Muscle of arm (tissue), 14 donors: ENCODE measurements around the gene FAM210B. TPM values are rescaled to one million over a fixed set of nuclear protein-coding genes. Genes with fewer than 3 reads are reported as not detected.
"Not testable (repeated sequence)": the region's sequence is repeated elsewhere in the genome, so short reads cannot be mapped to it uniquely, and the experiment has no call there.

Experiments used
- DNase-seq: peaks from one replicate; pipeline ENCODE4 v3.0.0-alpha.2; 2013
- long read RNA-seq, 11 donors: transcript quantifications; one replicate each; lab custom pipeline, GENCODE V29; 2026
- polyA plus RNA-seq, 12 donors: library from polyadenylated mRNA; unstranded; fragments of 120-200 nt; gene quantifications; one replicate each; pipeline ENCODE4 v1.2.1, GENCODE V29; 2013; ENCODE audit not compliant: insufficient read length in 12 of 12

FAM210B gene, protein sequence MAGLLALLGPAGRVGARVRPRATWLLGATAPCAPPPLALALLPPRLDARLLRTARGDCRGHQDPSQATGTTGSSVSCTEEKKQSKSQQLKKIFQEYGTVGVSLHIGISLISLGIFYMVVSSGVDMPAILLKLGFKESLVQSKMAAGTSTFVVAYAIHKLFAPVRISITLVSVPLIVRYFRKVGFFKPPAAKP
- polyA plus RNA-seq, result 100 to 1,000 TPM in 1 of 12 donors, 10 to 100 TPM in 11; 36.7 to 188 (median 44.9) TPM
- long read RNA-seq, donor 1, transcript FAM210B-201 (3 exons, 3,046 nt), result major isoform, 33 of 41 reads
- long read RNA-seq, donor 1, partial matches to known transcripts, result 7 of 41 reads
- long read RNA-seq, donor 1, other reads (novel, unspliced or antisense), result 0 of 41 reads
- long read RNA-seq, donor 2, transcript FAM210B-201 (3 exons, 3,046 nt), result major isoform, 29 of 49 reads
- long read RNA-seq, donor 2, transcript FAM210B-202 (2 exons, 614 nt), result minor isoform, 9 of 49 reads
- long read RNA-seq, donor 2, partial matches to known transcripts, result 11 of 49 reads
- long read RNA-seq, donor 2, other reads (novel, unspliced or antisense), result 0 of 49 reads
- long read RNA-seq, donor 3, transcript FAM210B-201 (3 exons, 3,046 nt), result major isoform, 10 of 10 reads
- long read RNA-seq, donor 3, partial matches to known transcripts, result 0 of 10 reads
- long read RNA-seq, donor 3, other reads (novel, unspliced or antisense), result 0 of 10 reads
- long read RNA-seq, donor 4, transcript FAM210B-201 (3 exons, 3,046 nt), result major isoform, 16 of 18 reads
- long read RNA-seq, donor 4, partial matches to known transcripts, result 0 of 18 reads
- long read RNA-seq, donor 4, other reads (novel, unspliced or antisense), result 0 of 18 reads
- long read RNA-seq, donor 5, transcript FAM210B-201 (3 exons, 3,046 nt), result major isoform, 22 of 25 reads
- long read RNA-seq, donor 5, partial matches to known transcripts, result 0 of 25 reads
- long read RNA-seq, donor 5, other reads (novel, unspliced or antisense), result 0 of 25 reads
- long read RNA-seq, donor 6, transcript FAM210B-202 (2 exons, 614 nt), result minor isoform, 5 of 32 reads
- long read RNA-seq, donor 6, transcript FAM210B-201 (3 exons, 3,046 nt), result major isoform, 27 of 32 reads
- long read RNA-seq, donor 6, partial matches to known transcripts, result 0 of 32 reads
- long read RNA-seq, donor 6, other reads (novel, unspliced or antisense), result 0 of 32 reads
- long read RNA-seq, donor 7, transcript FAM210B-201 (3 exons, 3,046 nt), result major isoform, 15 of 17 reads
- long read RNA-seq, donor 7, partial matches to known transcripts, result 0 of 17 reads
- long read RNA-seq, donor 7, other reads (novel, unspliced or antisense), result 0 of 17 reads
- long read RNA-seq, donor 8, transcript FAM210B-201 (3 exons, 3,046 nt), result major isoform, 26 of 40 reads
- long read RNA-seq, donor 8, transcript FAM210B-202 (2 exons, 614 nt), result minor isoform, 6 of 40 reads
- long read RNA-seq, donor 8, partial matches to known transcripts, result 8 of 40 reads
- long read RNA-seq, donor 8, other reads (novel, unspliced or antisense), result 0 of 40 reads
- long read RNA-seq, donor 9, transcript FAM210B-201 (3 exons, 3,046 nt), result major isoform, 18 of 20 reads
- long read RNA-seq, donor 9, partial matches to known transcripts, result 0 of 20 reads
- long read RNA-seq, donor 9, other reads (novel, unspliced or antisense), result 0 of 20 reads
- long read RNA-seq, donor 10, transcript FAM210B-201 (3 exons, 3,046 nt), result major isoform, 21 of 22 reads
- long read RNA-seq, donor 10, partial matches to known transcripts, result 0 of 22 reads
- long read RNA-seq, donor 10, other reads (novel, unspliced or antisense), result 0 of 22 reads
- long read RNA-seq, donor 11, transcript FAM210B-201 (3 exons, 3,046 nt), result major isoform, 39 of 54 reads
- long read RNA-seq, donor 11, transcript FAM210B-202 (2 exons, 614 nt), result minor isoform, 10 of 54 reads
- long read RNA-seq, donor 11, partial matches to known transcripts, result 5 of 54 reads
- long read RNA-seq, donor 11, other reads (novel, unspliced or antisense), result 0 of 54 reads

DNA sequence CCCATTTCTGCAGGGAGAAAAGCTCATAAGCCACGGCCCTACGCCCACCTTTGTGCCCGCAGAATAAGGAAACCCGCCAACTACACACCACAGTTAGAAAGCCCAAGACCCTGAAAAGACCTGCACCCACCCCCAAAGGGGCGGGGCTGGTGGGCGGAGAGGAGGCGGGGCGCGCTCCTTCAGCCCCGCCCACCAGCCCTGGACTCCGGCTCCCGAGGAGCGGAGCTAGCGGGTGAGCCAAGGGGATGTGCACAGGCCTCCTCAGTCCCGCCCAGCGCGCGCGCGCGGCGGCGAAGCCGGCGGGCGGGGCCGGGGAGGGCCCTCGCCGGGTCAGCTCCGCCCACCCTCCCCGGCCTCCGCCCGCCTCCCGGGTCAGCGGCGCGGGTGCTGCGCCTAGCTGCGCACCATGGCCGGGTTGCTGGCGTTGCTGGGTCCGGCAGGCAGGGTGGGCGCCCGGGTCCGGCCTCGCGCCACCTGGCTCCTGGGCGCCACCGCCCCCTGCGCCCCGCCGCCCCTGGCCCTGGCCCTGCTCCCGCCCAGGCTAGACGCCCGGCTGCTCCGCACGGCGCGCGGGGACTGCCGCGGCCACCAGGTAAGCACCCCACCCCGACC, at the start of gene FAM210B:
Gene FAM210B, plus strand, starts transcription at position 375 of the 612 bp plus-strand sequence. Its CDS starts 32 bp downstream, at position 407.
- DNase-seq, result peak; percentile 84

DNA sequence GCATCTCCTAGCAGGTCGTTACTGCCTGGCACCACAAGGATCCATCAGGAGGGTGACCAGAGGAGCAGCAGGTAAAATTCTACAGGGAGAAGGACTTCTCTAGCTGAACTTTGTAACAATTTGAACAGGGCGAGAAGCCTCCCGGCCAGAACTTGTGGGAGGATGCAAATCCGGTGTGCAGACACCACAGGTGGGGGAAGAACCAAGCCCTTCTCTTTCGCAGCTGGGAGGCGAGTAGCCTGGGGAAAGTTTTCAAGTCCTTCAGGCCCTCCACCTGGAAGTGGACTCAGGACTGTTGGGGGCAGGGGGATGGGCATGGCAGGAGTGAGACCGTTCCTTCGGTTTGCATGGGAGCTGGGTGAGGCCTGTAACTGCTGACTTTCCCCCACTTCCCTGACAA, 42.7 kb upstream of the FAM210B start:
- DNase-seq, result no peak

DNA sequence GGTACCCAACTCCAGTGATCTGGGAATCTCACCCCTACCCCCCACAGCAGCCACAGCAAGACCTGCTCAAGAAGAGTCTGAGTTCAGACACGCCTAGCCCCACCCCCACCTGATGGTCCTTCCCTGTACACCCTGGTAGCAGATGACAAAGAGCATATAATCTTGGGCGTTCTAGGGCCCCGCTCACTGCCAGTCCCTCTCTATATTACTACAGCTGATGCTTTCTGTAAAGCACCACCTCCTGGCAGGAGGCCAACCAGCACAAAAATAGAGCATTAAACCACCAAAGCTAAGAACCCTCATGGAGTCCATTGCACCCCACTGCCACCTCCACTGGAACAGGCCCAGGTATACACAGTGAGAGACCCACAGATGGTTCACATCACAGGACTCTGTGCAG, 42.3 kb upstream of the FAM210B start:
- no peak for DNase-seq

DNA sequence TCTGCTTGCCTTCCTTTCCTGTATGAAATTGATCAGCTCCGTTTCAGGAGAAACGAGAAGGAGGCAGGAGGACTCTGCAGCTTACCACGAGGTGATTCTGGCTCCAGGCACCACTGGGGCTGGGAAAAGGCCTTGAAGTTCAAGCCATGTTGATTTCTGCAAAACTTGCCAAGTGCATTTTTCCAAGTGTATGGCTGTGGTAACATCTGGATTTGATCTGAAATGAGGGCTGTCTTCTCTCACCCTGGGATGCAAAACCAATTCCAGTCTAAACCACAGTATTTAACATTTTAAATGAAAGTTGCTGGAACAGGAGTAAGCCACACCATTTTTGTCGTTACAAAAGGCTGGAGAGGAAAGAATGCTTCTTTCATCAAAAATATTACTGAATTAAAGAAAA, 36.1 kb upstream of the FAM210B start:
- peak; percentile 6 for DNase-seq

DNA sequence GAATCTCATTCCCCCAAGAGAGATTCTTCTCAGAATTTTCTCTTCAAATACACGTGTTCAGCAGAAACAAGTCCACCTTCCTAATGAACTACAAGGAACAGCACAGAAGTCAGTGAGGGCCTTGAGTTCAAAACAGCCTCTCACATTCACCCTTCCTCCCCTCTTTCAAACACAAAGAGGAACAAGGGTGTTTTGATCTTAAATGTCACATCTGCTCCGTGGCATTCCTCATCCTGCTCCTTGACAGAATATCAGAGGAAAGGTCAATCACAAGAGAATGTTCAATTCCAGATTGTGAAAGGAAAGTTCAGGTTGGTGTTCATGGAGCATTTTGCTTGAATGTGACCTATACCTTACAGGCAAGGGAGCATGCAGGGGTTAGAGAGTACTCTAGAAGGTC, 35.6 kb upstream of the FAM210B start:
- DNase-seq, result no peak

DNA sequence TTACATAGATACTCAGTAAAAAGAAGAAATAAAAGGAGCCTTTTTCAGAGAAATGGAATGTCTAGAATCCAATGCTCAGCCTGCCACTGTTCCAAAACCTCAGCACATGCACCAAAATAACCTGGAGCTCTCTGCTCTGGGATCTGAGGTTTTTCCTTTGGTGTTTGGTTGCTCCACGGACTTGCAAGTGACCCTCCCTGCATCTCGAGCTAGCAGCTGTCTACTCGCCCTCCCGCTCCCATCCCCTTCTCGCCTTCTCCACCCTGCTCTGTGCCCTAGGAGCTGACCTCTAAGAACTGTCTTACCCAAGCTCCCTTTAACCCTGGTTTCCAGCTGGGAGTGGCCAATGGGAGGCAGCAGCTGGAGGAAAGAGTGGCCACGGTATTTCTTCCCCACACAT, 35.1 kb upstream of the FAM210B start:
- no peak for DNase-seq

DNA sequence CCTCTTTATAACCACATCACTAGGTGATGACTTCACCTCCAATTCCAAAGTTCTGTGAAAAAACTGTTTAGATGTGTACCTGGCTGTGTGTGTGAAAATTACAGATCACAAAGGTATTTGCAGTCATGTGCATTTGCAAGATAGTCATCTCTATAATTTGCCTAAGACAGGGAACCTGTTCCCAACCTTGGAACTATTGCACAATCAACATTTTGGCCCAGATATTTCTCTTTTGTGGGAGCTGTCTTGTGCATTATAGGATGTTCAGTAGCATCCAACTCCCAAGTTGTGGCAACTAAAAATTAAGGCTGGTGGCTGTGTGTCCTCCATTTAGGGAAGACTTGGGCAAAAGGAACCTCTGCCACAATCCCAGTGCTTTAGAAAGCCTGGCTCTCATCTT, 34.0 kb upstream of the FAM210B start:
- DNase-seq, result no peak

DNA sequence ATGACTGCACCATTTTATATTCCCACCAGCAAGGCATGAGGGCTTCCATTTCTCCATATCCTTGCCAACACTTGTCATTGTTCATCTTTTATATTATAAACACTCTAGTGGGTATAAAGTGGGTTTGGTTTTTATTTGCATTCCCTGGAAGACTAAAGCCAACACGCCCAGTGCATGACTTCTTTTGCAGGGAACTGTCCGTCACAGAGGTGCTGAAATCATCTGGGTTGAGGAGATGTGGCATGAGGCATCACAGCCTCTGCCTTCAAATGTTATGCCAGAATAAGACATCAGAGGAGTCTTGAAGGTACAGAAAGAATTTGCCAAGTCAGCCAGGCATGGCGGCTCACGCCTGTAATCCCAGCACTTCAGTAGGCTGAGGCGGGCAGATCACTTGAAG, 29.9 kb upstream of the FAM210B start:
- DNase-seq, result peak; percentile 25

DNA sequence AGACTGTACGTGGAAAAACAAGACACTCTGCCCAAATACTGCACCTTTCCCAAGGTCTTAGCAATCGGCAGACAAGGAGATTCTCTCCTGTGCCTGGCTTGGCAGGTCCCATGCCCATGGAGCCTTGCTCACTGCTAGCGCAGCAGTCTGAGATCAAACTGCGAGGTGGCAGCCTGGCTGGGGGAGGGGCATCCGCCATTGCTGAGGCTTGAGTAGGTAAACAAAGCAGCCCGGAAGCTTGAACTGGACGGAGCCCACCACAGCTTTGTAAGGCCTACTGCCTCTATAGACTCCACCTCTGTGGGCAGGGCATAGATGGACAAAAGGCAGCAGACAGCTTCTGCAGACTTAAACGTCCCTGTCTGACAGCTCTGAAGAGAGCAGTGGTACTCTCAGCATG, 22.1 kb upstream of the FAM210B start:
- not testable (repeated sequence) for DNase-seq

DNA sequence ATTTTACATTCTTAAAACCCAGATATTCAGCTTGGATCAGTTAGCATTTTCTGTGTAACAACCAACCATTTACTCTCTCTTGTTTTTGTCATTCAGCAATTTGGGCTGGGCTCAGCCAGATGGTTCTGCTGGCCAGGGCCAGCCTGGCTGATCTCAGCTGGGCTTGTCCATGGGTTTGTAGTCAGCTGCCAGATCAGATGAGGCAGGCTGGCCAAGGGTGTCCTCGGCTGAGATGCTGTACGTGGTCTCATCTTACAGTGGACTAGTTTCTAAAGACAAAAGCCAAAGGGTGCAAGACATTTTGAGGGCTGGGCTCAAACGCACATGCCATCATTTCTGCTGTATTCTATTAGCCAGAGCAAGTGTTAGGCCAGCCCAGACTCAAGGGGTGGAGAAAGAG, 16.0 kb upstream of the FAM210B start:
- no peak for DNase-seq

DNA sequence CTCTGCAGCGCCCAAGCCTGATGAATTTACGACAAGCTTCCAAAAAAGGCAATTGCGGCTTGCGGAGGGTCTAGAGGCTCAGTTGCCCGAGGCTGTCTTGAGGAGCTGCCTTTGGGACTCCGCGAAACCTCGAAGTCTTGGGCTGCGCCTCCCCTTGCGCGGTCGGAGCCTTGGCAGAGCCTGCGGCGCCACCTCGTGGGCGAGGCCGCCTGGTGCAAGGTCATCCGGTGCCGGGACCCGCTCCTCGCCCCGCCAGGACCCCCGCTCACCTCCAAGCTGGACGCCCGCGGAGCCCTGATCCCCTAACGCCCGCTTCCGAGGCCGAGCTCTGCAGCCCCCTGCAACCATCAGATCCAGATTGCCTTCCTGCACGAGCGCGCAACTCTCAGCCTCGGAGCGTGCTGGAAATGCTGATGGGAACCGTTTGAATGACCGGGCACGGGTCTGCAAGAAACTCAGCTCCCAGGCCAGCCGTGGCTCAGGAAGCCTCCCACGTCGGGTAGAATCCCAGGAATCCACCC, 14.9 kb upstream of the FAM210B start:
- peak; percentile 23 for DNase-seq

DNA sequence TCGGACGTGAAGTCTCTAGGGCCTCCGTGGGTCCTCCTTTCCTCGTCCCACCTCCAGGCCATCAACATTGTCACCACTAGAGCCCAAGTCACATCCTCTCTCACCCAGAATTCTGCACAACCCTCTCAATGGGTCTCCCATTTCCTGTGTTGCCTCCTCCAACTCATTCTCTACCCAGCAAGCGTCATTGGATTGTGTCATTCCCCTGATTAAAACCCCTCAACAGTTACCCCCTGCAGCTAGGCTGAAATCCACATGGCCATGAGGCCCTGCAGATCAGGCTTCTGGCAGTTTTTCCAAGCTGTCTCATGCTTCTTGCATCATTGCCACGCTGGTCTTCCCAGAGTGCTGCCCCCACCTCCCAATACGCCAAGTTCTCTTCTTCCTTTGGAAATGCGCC, 12.9 kb upstream of the FAM210B start:
- DNase-seq, result no peak

DNA sequence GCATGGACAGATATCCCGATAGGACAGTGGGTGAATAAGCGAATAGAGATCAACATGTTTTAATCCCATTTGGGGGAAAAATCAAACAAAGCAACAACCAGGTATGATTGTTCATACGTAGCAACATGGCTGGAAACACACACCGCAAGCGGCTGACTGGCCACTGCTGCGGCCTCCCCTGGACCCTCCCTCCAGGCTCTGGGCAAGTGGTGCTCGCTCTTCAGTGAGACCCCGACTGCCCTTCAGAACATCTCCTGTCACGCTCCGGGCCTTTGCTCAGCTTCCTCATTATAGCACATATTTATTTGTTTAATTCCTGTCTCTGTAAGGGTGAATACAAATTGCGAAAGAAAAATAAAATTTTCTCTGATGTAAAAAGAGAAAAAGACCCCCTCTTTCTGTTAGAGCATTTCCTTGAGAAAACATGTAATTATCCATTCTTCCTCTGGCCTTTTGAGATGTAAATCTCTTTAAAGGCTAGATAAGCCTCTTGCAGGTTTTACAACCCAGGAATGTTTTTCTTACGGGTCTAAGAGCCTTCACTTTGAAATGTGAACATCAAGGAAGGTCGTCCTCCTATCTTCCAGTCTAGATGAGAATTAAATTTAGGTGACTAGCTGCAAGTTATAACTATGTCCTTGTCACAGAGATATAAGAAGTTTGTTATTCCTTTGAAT, 11.0 kb upstream of the FAM210B start:
- DNase-seq, result no peak

DNA sequence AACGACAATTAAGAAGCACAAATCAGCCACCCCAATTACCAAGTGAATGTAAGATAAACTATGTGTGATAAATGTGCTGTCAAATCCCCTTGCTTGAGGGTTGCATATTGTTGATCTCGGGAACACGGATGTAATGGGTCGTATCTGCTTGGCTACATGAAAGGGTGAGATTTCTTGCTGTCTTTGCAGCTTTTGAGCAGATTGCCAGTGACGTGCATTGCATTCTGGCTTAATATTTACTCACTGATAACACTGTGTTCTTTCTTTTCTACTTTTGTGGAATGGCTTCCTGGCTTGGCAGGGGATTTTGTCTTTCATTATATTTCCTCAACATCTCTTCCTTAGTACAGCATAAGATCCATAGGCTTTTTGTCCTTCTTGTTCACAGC, 10.5 kb upstream of the FAM210B start:
- no peak for DNase-seq

DNA sequence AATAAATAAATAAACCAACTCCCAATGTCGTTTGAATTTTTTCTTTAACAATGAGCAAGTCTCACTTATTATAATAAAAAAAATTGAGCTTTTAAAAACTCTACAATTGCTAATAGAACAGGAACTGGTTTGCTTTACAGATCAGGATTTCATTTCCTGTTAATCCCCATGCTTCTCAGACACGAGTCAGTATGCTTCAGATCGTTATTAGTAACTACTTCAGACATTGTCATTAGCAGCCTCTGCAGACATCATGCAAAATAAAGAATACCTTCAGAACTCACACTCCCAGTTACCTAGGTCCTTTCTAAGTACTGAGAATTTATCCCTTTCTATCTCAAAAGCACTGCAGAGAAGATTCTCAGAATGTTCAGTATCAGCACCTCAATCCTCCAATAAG, 10.0 kb upstream of the FAM210B start:
- DNase-seq, result no peak

DNA sequence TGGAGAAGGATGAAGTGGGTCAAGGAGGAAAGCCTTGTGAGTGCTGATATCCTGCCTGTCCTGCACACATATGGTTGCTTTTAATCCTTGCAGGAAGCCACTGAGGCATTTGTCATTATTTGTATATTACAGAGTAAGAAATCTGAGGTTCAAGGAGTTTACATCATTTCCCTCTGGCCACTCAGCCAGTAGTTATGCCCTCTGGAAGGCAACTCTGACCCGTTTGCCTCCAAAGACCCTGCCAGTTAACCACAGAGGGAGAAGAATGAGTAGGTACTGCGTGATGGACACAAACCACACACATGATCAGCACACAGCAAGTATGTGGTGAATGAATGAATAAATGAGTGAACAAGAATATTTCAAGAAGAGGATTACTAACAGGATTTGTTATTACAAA, 7.9 kb upstream of the FAM210B start:
- no peak for DNase-seq

DNA sequence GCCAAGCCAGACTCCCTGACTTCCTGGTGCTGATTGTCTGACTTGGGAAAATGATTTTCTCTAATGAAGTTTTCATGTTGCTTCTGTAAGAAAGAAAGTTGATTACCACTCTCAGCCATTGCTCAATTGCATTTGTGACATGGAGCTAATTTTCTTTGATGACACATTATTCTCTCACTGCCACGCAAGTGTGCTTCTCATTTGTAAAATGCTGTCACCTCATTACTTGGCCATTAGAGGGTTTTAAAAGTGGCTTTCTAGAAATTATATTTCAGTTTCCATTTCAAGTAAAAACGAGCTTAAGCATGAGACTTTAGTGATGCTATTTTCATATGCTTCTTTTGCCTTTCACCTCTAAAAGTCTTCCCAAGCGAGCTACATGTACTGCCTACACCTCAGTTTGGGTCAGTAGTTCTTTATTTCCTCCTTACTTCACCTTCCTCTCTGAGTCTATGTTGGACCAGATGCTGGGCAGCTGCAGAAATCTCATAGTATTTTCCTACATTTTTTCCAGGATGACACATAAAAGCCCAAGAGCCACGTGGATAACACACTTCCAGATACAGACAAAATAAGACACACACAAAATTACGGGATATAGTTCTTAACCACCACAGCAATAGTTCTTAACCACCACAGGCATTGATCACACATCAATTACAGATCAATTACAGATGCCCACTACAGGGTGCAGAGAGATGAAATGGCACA, 6.3 kb upstream of the FAM210B start:
- no peak for DNase-seq

DNA sequence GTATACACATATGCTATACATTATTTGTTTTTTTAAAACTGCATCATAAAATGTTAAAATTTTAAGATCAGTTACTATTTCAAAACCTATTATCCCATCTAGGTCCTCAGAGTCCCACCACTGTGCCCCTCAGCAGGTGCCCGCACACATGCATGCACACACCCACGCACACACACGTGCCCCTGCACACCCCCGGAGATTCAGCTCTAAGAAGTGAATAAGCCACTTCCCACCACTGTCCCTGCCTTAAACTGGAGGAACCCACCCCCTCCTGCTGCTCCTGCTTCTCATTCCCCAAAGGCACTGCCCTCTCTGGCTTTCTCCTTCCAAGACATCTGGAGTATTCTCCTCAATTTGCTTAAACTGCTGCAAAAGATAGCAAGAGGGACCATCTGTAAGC, 5.4 kb upstream of the FAM210B start:
- DNase-seq, result no peak

DNA sequence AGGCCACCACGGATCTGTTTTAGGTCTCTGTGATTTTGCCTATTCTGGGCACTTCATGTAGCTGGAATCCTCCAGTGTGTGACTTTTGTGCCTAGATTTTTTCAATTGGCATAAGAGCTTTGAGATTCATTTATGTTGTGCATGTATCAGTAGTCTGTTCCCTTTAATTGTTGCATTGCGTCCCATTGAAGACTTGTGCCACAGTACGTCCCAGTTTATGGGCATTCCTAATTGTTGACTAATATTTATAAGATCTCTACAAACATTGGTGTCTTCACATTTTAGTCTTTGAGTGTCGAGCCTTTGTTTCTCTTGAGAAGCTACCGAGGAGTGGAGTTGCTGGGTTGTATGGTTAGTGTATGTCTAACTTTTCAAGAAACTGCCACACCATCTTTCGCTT, 704 bp upstream of the FAM210B start:
- no peak for DNase-seq
